Measurements from ENCODE around the gene PLIN1.

Gene PLIN1

GRCh38 chr15:89649716-89650115, 29.5 kb downstream of the PLIN1 start:
- no peak for FAIRE-seq

- no peak for FAIRE-seq
These were observed 30.0 kb downstream of the PLIN1 start for GRCh38 chr15:89649013-89649625.

GRCh38 chr15:89648106-89649012, 30.8 kb downstream of the PLIN1 start:
- no peak for FAIRE-seq

GRCh38 chr15:89647191-89647851, 31.8 kb downstream of the PLIN1 start:
- no peak for FAIRE-seq

DNA sequence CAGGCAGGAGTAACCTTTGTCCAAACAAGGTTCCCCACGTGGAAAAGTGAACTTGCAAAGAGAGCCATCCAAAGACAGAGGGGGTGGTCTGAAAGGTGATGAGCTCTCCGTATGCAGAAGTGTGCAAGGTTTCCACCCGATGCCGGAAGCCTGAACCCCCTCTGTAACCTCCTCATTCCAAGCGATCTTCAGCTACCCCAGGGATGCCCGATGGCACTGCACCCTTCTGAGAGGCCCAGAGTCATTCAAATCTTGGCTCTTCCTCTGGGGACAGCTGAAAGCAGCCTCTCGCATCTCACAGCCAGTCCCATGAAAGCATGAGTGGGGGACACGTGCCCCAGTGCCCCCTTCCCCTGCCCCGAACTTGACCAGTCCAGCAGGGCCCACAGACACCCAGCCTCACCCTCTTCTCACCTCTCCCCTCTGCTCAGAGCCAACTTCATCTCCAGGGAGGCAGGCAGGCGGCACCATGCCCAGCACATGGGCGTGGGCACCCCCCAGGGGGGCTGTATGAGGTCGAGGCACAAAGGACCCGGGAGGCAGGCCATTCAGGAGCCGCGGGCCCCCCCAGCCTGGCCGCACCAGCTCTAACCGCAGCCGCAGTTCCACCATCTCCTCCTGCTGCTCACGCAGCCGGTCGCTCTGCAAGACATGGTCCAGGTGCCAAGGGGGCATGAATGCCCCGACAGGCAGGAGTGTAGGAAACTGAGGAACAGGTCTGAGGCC, 32.6 kb downstream of the PLIN1 start:
- no peak for FAIRE-seq

DNA sequence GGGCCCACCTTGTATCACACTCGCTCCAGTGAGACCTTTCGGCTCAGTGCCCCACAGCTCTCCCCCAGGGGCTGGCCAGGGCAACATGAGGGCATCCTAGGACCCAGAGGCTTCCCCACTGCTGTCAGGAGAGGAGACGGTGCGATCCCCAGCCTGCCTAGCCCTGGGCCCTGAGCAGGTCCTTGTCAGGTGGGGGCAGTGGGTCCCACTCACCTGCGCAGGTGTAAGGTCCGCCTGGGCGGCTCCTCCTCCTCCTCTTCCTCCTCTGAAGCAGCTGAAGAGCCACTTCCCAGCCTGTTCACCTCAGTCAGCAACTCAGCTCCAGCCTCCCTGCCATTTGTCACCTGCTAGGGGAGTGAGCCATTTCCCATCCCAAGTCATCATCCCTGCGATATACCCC, 33.5 kb downstream of the PLIN1 start:
- FAIRE-seq, result no peak

GRCh38 chr15:89642106-89642505, 37.1 kb downstream of the PLIN1 start:
- no peak for FAIRE-seq

DNA sequence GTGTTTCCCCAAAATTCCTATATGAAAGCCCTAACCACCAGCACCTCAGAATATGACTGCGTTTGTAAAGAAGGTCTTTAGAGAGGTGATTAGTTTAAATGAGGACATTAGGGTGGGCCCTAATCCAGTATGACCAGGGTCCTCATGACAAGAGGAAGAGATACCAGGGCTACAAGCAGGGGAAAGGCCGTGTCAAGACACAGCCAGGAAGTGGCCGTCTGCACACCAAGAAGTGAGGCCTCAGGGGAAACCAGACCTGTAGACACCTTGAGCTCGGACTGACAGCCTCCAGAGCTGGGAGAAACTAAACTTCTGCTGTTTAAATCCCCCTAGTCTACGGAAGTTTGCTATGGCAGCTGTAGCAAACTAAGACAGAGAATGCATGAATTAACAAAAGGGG, 38.1 kb downstream of the PLIN1 start:
- no peak for FAIRE-seq

DNA sequence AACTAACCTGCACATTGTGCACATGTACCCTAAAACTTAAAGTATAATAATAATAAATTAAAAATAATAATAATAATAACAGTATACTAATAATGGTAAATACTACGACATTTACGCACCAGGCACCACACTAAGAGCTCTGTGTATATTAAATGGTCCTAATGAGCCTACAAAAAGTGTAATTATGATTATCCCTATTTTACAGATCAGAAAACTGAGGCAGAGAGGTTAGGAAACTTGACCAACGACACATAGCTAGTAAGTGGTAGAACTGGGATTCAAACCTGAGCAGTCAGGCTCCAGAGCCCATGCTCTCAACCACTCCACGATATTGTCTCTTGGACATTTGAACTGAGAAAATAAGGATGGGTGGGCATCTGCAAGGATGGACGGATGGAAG, 38.9 kb downstream of the PLIN1 start:
- FAIRE-seq, result no peak

- no peak for FAIRE-seq
These were observed 45.6 kb downstream of the PLIN1 start for GRCh38 chr15:89633585-89633984.

GRCh38 chr15:89632563-89633430, 46.4 kb downstream of the PLIN1 start:
- no peak for FAIRE-seq

DNA sequence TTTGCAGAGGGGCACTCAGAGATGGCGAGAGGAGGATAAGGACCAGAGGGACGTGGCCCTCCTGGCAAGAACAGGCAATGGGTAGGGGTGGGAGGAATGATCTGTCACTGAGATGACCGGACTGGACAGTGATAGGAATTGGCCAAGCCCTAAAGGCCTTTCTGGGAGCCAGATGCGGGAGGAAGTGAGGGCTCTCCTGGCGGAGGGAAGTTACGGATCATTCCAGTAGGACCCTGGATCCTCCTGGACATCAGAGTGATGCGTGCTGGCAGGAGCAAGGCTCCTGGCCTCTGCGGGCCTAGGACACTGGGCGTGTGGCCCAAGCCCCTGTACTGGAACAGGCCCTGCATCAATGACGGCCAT, 47.3 kb downstream of the PLIN1 start:
- no peak for FAIRE-seq

GRCh38 chr15:89630974-89631901, 47.9 kb downstream of the PLIN1 start:
- no peak for FAIRE-seq

DNA sequence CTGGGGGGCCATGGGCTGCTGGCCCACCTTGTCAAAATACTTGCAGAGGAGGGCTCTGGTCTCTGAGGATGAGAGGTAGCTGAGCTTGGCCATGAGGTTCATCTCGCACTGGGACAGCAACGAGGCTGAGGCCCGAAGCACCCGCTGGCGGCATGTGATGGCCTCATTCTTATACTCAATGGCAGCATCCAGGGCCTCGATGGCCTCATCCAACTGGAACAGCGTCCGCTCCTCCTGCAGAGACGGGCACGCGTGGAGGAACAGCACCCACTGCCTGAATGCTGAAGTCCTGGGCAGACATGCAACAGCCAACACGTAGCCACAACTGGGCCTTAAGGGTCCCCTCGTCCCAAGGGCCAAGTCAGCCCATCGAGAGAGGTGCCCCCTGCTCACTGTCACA, 48.9 kb downstream of the PLIN1 start:
- no peak for FAIRE-seq

GRCh38 chr15:89629829-89630228, 49.3 kb downstream of the PLIN1 start:
- FAIRE-seq, result no peak

DNA sequence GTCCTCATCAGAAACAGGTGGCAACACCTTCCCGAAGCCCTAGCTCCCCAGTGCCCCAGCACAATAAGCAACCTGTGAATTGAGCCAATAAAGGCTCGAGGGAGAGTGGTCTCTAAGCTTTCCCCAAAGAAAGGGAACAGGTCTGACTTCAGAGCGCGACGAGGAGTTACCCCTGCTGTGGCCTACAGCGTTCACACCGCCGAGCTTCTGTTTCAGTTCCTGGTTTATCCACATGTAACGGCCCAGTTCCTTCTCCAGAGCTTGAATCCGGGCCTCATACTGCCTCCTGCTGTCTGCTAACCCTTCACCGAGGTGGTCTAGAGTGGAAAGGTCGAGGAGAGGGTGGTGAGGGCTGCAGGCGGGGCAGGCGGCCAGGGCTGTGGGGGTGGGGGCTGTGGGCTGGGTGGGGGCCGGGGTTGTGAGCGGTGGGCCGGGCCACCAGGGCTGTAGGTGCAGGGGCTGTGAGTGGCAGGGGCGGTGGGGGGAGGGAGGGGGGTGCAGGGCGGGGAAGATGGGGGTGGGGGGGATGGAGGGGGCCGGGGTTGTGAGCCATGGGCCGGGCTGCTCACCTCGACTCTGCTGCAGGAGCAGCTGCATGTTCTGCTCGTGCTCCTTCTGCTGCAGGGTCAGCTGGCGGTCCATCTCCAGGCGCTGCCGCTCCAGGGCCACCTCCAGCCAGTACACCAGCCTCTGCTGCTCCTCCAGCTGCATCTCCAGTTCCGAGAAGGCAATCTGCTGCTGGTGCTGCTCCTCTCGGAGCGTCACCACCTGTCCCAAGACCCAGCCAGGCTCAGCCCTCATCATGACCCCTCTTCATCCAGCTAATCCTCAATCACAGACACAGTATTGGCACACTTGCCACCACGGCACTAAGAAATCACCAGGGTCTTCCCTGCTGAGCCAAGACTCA, 50.1 kb downstream of the PLIN1 start:
- no peak for FAIRE-seq

DNA sequence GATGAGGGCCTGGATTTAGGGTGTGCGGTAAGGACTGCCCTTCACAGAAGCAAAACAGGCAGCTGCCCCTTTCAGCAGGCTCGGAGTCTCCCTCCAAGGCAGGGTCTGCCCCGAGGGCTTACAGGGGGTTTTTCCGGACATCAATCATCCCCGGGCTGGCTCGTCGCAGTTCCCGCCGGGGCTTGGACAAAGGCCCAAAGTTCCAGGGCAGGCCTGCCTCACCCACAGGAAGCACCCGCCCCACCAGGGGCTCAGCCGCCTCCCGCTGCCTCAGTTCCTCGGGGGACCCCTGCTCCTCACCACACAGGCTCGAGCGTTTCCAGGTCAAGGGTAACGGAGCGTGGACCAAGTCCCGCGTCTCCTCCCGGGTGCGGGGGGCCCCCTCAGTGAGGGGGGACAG, 50.9 kb downstream of the PLIN1 start:
- no peak for FAIRE-seq

- FAIRE-seq, result no peak
These were observed 51.8 kb downstream of the PLIN1 start for GRCh38 chr15:89627256-89627970.

GRCh38 chr15:89625716-89626115, 53.5 kb downstream of the PLIN1 start:
- no peak for FAIRE-seq

Data from endometrium (tissue), 2 donors.